Sigmoid colon (tissue), 4 donors: ENCODE results near the gene CCNI2.

Experiments
- CTCF ChIP-seq, 4 experiments: fragments of 450-650 bp in 3 of 4; fragments of 200-600 bp in 1 of 4; IDR thresholded peaks; one replicate each; pipeline ENCODE4 v1.5.1; 2016 to 2019; ENCODE audit warnings: antibody characterized with exemption in 4 of 4, mild to moderate bottlenecking in 3 of 4, moderate library complexity in 2 of 4
- EP300 ChIP-seq, 4 donors: sonication (generic); formaldehyde crosslinking; IDR thresholded peaks; one replicate each; pipeline ENCODE4 v1.6.1; 2017; ENCODE audit warnings: antibody characterized with exemption in 4 of 4
- POLR2A ChIP-seq, 2 donors: fragments of 450-650 bp; IDR thresholded peaks; one replicate each; pipeline ENCODE4 v1.6.1; 2016; ENCODE audit warnings: antibody characterized with exemption in 2 of 2, mild to moderate bottlenecking in 2 of 2, moderate library complexity in 2 of 2
- POLR2AphosphoS5 ChIP-seq, 4 donors: sonication (generic); formaldehyde crosslinking; IDR thresholded peaks; one replicate each; pipeline ENCODE4 v1.6.1; 2017; ENCODE audit warnings: antibody characterized with exemption in 4 of 4

GRCh38 chr5:132761321-132762240 lies 14.4 kb downstream of the CCNI2 start:
- TF ChIP-seq CTCF (IDR thresholded peaks at IDR 0.05) (no peak), POLR2AphosphoS5 (IDR thresholded peaks at IDR 0.05) (no peak), EP300 (IDR thresholded peaks at IDR 0.05) (no peak), POLR2A (IDR thresholded peaks at IDR 0.05) (no peak)
